HG02759 (cell line): Measurements from ENCODE around the gene NAALADL1.

Experiments used
- ATAC-seq: cut with Tn5 transposase; IDR thresholded peaks from one replicate; pipeline ENCODE4 v1.9.1; 2021; ENCODE audit warnings: mild to moderate bottlenecking, moderate library complexity; ENCODE audit not compliant: unreplicated experiment

Gene NAALADL1, protein sequence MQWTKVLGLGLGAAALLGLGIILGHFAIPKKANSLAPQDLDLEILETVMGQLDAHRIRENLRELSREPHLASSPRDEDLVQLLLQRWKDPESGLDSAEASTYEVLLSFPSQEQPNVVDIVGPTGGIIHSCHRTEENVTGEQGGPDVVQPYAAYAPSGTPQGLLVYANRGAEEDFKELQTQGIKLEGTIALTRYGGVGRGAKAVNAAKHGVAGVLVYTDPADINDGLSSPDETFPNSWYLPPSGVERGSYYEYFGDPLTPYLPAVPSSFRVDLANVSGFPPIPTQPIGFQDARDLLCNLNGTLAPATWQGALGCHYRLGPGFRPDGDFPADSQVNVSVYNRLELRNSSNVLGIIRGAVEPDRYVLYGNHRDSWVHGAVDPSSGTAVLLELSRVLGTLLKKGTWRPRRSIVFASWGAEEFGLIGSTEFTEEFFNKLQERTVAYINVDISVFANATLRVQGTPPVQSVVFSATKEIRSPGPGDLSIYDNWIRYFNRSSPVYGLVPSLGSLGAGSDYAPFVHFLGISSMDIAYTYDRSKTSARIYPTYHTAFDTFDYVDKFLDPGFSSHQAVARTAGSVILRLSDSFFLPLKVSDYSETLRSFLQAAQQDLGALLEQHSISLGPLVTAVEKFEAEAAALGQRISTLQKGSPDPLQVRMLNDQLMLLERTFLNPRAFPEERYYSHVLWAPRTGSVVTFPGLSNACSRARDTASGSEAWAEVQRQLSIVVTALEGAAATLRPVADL

DNA sequence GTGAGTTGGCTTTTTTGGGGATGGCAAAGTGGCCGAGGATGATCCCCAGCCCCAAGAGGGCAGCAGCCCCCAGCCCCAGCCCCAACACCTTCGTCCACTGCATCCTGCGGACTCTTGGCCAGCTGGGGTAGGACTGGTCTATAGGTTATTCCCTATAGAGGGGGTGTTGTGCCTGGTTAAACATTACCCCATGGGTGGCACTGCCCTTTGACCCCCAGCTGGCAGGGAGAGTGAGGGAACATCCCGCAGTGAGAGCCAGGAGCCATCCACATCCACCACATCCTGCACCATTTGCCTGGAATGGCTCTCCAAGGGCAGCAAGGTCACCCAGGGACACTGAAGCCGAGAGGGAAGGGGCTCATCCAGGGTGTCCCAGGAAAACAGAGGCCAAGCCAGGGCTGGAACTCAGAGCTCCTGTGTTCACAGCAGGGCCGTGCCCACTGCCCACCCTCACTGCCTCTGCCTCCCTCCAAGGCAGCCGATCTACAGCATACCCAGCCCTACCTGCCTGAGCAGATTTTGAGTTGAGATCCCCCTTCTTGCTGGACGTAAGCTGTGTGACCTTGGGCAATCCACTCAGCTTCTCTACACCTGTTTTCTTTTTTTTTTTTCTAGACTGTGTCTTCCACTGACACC is at the start of gene NAALADL1:
TSS of gene NAALADL1 (minus strand) at position 135 of the 636 bp plus-strand sequence. CDS start at position 103, 32 bp downstream.
- ATAC-seq, result no peak

DNA sequence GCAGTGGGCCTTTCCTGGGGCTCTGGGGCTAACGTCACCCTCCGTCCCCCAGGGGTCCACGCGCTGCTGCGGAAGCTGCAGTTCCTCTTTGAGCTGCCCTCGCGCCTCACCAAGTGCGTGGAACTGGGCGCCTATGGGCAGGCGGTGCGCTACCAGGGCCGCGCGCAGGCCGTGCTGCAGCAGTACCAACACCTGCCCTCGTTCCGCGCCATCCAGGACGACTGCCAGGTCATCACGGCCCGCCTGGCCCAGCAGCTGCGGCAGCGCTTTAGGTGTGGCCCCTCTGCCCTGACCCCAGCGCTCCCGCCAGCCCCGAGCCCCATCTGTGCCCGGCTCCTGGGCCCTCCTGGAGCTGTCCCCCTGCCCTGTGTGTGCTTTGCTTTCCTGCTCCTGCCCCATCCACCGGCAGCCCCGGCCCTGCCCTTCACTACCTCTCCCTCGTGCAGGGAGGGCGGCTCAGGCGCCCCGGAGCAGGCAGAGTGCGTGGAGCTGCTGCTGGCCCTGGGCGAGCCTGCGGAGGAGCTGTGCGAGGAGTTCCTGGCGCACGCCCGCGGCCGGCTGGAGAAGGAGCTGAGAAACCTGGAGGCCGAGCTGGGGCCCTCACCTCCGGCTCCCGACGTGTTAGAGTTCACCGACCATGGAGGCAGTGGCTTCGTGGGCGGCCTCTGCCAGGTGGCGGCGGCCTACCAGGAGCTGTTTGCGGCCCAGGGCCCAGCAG is 49.6 kb upstream of the NAALADL1 start:
- no peak for ATAC-seq

DNA sequence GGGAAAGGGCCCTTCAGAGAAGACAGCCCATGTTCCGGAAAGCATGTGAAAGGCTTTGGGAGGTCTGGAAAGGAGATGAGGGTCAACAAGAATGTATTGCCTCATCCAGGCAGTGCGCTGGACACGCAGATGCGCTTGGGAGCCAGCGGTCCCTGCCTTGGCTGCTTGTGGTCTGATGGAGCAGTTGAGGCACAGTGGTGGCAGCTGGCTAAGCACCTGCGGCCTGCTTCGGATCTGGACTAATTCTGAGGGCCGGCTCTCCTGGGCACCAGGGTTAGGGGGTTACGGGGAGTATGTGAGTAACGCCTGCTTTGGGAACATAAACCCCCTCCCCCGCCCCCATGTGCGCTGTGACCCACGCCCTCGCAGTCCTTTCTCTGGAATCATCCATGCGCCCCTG is 48.7 kb upstream of the NAALADL1 start:
- ATAC-seq, result no peak

DNA sequence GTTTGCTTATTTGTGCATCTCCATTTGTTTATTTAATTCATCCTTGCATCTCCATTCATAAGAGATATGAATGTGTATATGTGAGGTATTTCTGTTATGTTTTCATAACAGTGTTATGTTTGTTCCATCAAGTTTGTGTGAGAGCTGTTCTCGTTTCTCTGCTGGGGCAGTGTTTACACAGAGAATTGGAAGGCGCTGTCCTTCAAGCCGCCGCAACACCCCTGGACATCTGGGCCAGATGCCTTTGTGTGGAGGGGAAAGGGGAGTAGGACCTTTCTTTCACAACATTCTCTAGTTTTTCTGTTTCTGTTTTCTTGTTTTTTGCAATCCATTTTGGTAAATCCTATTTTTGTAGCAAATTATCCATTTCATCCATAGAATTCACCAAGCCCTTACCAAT is 46.3 kb upstream of the NAALADL1 start:
- no peak for ATAC-seq

DNA sequence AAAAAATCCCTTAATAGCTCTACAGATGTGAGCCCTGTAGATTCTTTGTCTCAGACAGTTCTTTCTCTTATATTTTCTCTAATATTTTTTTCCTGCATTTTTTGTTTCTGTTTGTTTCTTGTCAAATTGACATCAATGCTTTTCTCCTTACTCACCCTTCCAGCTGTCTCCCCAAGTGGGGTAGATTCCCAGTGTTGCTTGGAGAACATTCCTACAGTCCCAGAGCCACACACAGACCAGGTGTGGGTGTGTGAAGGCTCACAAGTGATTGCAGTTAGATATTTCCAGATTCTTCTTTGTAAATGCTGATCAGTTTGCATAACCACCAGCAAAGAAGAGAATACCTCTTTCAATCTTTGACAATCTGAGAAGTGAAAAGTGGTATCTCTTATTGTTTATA is 45.1 kb upstream of the NAALADL1 start:
- ATAC-seq, result no peak

DNA sequence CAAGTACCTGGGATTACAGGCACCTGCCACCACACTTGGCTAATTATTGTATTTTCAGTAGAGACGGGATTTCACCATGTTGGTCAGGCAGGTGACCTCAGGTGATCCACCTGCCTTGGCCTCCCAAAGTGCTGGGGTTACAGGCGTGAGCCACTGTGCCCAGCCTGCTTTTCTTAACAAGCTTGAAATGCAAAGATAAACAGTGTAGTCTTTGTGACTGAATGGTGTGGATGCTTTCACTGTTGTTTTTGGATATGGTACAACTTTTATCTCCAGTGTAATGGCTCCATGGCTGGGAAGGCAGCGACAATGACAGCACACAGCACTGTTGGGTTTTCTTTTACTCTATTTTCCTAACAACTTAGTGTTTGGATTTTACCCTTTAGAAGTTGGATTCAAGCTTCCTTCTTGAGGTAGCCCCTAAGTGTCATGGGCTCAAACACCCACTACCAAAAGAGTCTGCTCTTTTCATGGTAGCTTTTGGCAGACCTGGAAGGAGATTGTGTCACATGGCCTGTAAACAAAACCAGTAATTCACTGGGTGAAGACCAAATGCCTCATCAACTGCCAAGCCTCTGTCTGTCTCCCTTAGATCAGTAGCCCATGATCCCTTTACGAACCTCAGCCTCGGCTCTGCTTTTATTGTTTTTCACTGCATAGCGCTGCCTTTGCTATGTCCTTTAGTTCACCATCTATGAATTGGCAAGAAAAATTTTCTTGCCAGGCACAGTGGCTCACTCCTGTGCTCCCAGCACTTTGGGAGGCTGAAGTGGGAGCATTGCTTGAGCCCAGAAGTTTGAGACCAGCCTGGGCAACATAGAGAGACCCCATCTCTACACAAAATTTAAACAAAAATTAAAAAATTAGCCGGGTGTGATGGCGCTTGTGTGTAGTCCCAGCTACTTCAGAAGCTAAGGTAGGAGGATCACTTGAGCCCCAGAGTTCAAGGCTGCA is 44.1 kb upstream of the NAALADL1 start:
- no peak for ATAC-seq

DNA sequence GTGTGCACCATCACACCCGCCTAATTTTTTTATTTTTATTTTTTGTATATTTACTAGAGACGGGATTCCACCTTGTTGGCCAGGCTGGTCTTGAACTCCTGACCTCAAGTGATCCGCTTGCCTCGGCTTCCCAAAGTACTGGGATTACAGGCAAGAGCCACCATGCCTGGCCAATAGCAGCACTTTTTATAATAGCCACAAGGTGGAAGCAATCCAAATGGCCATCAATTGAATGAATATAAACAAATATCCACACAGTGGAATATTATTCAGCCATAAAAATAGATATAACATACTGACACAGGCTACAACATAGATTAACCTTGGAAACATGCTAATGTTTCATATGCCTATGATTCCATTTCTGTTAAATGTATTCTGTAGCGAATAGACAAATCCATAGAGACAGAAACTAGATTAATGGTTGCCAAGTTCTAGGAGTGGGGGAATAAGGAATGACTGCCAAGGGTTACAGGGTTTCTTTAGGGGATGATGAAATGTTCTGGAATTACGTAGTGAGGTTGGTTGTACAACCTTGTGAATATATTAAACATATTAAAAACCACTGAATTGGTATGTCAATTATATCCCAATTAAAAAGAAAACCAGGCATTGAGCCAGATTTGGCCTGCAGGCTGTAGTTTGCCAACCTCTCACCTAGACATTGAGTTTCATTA is 42.5 kb upstream of the NAALADL1 start:
- ATAC-seq, result no peak

DNA sequence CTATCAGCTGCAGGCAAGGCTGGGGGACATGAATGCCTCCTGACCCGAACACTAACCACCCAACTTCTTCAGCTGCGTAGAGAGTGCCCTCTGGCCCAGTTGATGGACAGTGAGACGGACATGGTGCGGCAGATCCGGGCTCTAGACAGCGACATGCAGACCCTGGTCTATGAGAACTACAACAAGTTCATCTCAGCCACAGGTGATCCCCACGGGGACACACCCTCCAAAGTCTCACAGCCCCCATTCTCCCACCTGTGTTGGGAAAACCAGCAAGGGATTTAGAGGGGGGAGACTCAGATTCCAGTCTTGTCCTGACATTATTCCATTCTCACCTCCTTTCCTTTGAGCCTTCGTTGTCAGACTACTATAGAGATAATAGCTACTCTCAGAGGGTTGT is 38.6 kb upstream of the NAALADL1 start:
- no peak for ATAC-seq

DNA sequence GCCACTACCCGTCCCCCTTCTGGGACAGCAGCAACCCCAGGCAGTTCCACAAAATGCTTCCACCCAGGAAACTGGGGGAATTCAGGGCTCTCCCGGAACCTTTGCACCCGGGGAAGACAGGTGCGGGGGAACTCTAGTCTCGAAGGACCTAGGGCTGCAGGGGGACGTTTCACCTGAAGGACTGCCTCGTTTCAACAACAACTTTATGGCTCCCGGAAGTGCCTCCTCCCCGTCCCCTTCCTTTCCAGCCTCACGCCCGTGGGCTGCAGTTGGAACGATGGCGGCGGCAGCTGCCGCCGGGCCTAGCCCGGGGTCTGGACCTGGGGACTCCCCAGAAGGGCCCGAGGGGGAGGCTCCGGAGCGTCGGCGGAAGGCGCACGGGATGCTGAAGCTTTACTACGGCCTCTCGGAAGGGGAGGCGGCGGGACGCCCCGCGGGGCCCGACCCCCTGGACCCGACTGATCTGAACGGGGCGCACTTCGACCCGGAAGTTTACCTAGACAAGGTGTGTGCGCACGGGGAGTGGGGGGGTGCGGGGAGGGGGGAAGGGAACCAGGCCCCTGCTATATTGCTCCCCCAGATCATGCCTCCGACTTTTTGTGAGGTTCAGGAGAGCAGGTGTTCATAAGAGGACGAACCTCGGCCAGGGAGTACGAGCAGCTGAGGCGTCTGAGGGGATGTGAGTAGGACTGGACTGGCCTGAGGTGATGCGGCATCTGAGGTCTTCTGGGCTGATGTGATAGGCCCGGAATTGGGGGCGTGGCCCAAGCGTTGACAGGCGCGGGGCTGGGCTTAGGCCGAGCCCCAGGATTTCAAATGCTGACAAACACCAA is 37.8 kb upstream of the NAALADL1 start, which contains the start of gene VPS51:
TSS of gene VPS51 (plus strand) at position 241 of the 833 bp plus-strand sequence. CDS start at position 278, 37 bp downstream.
- peak; percentile 85 for ATAC-seq

DNA sequence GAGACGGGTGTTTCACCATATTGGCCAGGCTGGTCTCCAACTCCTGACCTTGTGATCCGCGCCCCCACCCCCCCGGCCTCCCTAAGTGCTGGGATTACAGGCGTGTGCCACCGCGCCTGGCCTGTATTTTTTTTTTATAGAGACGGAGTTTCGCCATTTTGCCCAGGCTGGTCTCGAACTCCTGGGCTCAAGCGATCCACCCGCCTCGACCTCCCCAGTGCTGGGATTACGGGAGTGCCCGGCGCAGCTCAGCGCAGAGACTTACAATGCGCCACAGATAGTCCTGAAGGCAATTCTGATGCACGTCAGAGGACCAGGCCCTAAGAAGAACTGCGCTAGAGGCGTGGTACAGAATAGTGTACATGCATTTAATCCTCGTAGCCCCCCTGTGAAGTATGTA is 37.1 kb upstream of the NAALADL1 start:
- no peak for ATAC-seq

DNA sequence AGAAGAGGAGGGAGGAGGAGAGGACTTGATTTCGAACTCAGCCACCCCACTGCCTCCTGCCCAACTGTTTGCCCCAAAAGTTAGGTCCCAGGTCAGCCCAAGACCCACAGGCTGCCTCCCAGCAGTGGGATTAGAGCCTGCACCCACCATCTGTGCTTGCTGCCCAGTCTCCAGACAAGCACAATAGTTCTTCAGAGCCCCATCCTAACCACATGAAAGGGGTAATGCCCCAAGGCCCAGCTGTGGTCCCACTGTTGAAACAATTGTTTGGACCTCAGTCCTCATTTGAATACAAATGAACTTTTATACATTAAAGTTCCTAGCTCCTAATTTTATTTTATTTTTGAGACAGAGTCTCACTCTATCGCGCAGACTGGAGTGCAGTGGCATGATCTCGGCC is 32.3 kb upstream of the NAALADL1 start:
- ATAC-seq, result no peak

DNA sequence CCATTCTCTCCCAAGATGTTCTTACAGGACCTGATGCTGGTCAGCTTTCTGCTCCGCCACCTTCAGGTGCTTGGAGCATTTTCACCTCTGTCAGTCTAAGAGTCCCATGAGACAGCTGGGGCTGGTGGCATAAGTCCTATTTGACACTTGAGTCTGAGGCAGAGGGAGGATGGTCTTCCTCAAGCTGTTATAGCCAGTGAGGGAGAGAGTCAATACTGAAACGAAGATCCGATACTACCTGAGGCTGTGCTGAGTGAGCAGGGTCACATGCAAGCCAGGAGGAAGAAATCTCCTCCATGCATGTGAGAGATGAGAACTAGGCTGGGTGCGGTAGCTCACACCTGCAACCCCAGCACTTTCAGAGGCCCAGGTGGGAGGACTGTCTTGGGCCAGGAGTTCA is 31.3 kb upstream of the NAALADL1 start:
- ATAC-seq, result no peak

DNA sequence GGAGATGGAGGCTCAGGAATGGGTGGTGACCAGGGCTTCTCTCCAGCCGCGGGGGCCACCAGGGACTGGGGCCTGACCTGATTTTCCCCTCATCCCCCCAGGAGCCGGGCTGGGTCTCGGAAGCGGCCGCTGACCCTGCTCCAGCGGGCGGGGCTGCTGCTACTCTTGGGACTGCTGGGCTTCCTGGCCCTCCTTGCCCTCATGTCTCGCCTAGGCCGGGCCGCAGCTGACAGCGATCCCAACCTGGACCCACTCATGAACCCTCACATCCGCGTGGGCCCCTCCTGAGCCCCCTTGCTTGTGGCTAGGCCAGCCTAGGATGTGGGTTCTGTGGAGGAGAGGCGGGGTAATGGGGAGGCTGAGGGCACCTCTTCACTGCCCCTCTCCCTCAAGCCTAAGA is 29.5 kb upstream of the NAALADL1 start:
- ATAC-seq, result no peak

DNA sequence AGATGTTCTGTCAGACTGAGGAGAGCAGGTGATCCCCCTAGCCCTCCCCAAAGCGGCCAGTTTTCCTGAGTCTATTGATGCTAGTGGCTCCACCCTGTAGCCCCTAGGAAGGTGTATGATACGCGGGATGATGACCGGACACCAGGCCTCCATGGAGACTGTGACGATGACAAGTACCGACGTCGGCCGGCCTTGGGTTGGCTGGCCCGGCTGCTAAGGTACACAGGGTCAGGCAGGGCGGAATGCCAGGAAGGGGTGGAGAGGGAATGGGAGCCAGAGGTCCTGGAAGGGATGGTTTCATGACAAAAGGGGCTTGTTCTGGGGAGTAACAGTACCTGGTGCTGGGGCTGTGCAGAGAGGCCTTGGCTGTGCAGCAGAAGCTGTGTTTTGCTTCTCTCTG is 28.9 kb upstream of the NAALADL1 start:
- ATAC-seq, result no peak

DNA sequence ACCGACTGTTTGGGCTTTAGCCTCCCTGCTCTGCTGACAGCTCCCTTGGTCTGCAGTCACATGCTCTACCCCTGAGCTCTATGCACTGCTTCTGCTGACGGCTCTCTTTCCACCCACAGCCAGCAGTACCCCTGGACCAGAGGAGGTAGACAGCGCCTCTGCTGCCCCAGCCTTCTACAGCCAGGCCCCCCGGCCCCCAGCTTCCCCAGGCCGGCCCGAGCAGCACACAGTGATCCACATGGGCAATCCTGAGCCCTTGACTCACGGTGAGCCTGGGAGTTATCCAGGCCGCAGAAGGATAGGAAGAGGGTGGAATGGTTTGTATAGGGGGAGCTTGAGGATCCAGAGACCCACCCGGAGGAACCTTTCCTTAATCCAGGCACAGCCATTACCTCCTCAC is 28.5 kb upstream of the NAALADL1 start:
- ATAC-seq, result no peak

DNA sequence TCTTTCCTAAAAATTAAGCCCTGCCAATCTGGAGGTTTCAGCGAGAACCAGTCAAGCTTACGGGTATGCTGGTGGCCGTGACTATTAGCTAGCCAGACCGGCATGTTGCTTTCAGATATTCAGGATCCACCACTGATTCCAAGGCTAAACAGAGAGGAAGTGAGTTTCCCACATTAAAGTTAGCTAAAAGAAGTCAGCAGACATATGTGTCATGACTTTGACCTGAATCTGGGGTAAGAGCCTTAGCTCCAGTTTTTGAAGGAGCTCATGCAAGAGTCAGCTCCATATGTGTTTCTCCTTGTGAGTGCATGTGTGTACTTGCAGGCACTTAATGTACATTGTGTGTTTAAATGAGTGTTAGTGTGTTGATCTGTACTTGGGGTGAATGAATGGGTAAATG is 27.1 kb upstream of the NAALADL1 start:
- ATAC-seq, result no peak

DNA sequence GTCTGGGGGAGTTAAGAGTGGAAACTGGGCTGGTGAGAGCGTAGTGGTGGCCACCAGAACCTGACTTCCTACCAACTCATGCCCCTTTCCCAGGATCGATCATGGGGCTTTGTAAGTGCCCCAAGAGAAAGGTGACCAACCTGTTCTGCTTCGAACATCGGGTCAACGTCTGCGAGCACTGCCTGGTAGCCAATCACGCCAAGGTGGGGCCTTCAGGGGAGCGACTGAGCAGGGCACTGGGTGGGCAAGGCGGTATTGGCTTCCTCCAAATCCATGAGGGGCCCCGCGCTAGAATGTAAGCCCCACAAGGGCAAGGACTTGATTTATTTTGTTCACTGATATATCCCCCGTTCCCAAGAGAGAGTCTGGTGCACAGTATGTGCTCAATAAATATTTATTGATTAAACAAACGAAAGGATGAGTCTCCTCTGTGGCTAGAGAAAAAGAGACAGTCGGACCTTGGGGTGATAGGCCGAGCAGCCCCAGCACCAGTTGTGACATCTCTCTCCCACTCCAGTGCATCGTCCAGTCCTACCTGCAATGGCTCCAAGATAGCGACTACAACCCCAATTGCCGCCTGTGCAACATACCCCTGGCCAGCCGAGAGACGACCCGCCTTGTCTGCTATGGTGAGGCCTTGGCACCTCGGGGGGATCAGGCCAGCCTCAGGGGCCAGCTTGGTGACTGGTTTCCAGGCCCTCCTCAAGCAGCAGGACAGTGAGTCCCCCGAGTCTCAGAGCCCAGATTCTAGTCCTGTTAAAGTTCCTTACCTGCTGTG is 26.4 kb upstream of the NAALADL1 start:
- no peak for ATAC-seq
